Tibial nerve (tissue), 4 donors: ENCODE results near the gene RPTOR. TPM values are rescaled to one million over a fixed set of nuclear protein-coding genes. Genes with fewer than 3 reads are reported as not detected.

ENCODE experiments used
- DNase-seq, 2 donors: peaks; one replicate each; pipeline ENCODE4 v3.0.0-alpha.2; 2019; ENCODE audit warnings: low spot score in 2 of 2
- H3K27ac ChIP-seq, 4 donors: fragments of 200-600 bp; sonication (generic) in 3 of 4; one replicate each; pipeline ENCODE4 v1.5.1; 2017 to 2019; ENCODE audit warnings: mild to moderate bottlenecking in 1 of 4
- H3K27me3 ChIP-seq, 2 donors: fragments of 200-600 bp; sonication (generic) in 1 of 2; one replicate each; pipeline versions ENCODE4 v1.5.1 to v1.6.0; 2017 to 2019
- H3K36me3 ChIP-seq, 3 donors: fragments of 200-600 bp; sonication (generic); one replicate each; pipeline ENCODE4 v1.5.1; 2018 to 2019
- H3K4me1 ChIP-seq, 4 donors: fragments of 200-600 bp; sonication (generic) in 3 of 4; one replicate each; pipeline ENCODE4 v1.5.1; 2017 to 2019
- H3K4me3 ChIP-seq, 4 donors: fragments of 200-600 bp; sonication (generic) in 3 of 4; one replicate each; pipeline ENCODE4 v1.5.1; 2017 to 2019; ENCODE audit warnings: mild to moderate bottlenecking in 1 of 4, moderate library complexity in 1 of 4
- H3K9me3 ChIP-seq, 4 donors: fragments of 200-600 bp; sonication (generic) in 3 of 4; one replicate each; pipeline ENCODE4 v1.5.1; 2017 to 2019
- EP300 ChIP-seq, 2 donors: sonication (generic); formaldehyde crosslinking; IDR thresholded peaks; one replicate each; pipeline ENCODE4 v1.6.1; 2017; ENCODE audit warnings: antibody characterized with exemption in 2 of 2, mild to moderate bottlenecking in 1 of 2
- POLR2A ChIP-seq, 2 donors: fragments of 450-650 bp; IDR thresholded peaks; one replicate each; pipeline ENCODE4 v1.6.1; 2017; ENCODE audit warnings: antibody characterized with exemption in 2 of 2, mild to moderate bottlenecking in 2 of 2, moderate library complexity in 2 of 2
- WGBS, 2 donors: methylation state at CpG; one replicate each; pipeline ENCODE4 v1.1.5; 2018; 5-methylcytosine and 5-hydroxymethylcytosine counted together
- total RNA-seq, 4 donors: library from RNA; depleted of rRNA; stranded (reverse); fragments of >200 nt; gene quantifications; one replicate each; pipeline ENCODE4 v1.1.0, GENCODE V29; 2016
- TF ChIP-seq, protein P1 (sequence below), 5 experiments: fragments of 200-600 bp in 3 of 5; fragments of 450-650 bp in 2 of 5; sonication (generic) in 3 of 5; IDR thresholded peaks; one replicate each; pipeline ENCODE4 v1.5.1; 2016 to 2019; ENCODE audit warnings: antibody characterized with exemption in 5 of 5, mild to moderate bottlenecking in 3 of 5, moderate library complexity in 2 of 5

RPTOR gene
- total RNA-seq, 4 donors from 2014 or later: 34.7 to 56.4 (median 40.1) TPM

- WGBS, 2 donors: 84 to 85% methylated on average over 8 of the region's 8 CpGs
- H3K27me3 ChIP-seq: no peaks in the 10 kb centered on the region
- peaks cover 0 to 39% (median 0%) of the 10 kb centered on the region in 3 donors for H3K36me3 ChIP-seq
- DNase-seq: no peak
- no peak overlapping the region for H3K4me3 ChIP-seq
- TF ChIP-seq EP300 (IDR thresholded peaks at IDR 0.05) (no peak), POLR2A (IDR thresholded peaks at IDR 0.05) (no peak)
- TF ChIP-seq, protein P1, sequence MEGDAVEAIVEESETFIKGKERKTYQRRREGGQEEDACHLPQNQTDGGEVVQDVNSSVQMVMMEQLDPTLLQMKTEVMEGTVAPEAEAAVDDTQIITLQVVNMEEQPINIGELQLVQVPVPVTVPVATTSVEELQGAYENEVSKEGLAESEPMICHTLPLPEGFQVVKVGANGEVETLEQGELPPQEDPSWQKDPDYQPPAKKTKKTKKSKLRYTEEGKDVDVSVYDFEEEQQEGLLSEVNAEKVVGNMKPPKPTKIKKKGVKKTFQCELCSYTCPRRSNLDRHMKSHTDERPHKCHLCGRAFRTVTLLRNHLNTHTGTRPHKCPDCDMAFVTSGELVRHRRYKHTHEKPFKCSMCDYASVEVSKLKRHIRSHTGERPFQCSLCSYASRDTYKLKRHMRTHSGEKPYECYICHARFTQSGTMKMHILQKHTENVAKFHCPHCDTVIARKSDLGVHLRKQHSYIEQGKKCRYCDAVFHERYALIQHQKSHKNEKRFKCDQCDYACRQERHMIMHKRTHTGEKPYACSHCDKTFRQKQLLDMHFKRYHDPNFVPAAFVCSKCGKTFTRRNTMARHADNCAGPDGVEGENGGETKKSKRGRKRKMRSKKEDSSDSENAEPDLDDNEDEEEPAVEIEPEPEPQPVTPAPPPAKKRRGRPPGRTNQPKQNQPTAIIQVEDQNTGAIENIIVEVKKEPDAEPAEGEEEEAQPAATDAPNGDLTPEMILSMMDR (IDR thresholded peaks at IDR 0.05): no peak
- no peak overlapping the region for H3K27ac ChIP-seq
- no peaks in the 10 kb centered on the region for H3K9me3 ChIP-seq
- H3K4me1 ChIP-seq: no peaks in the 10 kb centered on the region
Measured at GRCh38 chr17:80839511-80839941, 294.9 kb downstream of the RPTOR start.

DNA sequence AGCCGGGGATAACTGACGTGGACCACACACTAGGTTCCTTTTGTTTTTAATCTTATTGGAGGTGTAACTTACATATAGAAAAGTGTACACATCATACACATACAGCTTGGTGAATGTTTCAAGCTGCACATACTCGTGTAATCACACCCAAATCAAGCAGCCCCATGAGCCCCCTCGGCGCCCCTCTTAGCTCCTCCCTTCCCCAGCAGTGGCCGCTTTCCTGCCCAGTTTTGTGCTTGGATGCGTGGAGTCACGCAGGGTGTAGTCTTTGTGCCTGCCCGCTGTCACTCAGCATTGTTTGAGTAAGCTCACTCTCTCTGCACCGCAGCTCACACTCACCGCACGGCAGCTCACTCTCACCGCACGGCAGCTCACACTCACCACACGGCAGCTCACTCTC lies 295.3 kb downstream of the RPTOR start:
- H3K36me3 ChIP-seq: peaks cover 0 to 43% (median 0%) of the 10 kb centered on the region in 3 donors
- H3K4me3 ChIP-seq: no peak overlapping the region
- H3K4me1 ChIP-seq: no peaks in the 10 kb centered on the region
- TF ChIP-seq, protein P1 (IDR thresholded peaks at IDR 0.05): no peak
- no peak for TF ChIP-seq EP300 (IDR thresholded peaks at IDR 0.05)
- TF ChIP-seq POLR2A (IDR thresholded peaks at IDR 0.05): no peak
- no peak for DNase-seq
- H3K27me3 ChIP-seq: no peaks in the 10 kb centered on the region
- no peaks in the 10 kb centered on the region for H3K9me3 ChIP-seq
- no peak overlapping the region for H3K27ac ChIP-seq
- WGBS, 2 donors: 84 to 85% methylated on average over 15 of the region's 15 CpGs

GRCh38 chr17:80842456-80843013 lies 297.9 kb downstream of the RPTOR start:
- H3K4me1 ChIP-seq: no peaks in the 10 kb centered on the region
- H3K9me3 ChIP-seq: no peaks in the 10 kb centered on the region
- no peak overlapping the region for H3K27ac ChIP-seq
- H3K27me3 ChIP-seq: no peaks in the 10 kb centered on the region
- H3K36me3 ChIP-seq: peaks cover 0 to 59% (median 5%) of the 10 kb centered on the region in 3 donors
- no peak for DNase-seq
- TF ChIP-seq EP300 (IDR thresholded peaks at IDR 0.05) (no peak), POLR2A (IDR thresholded peaks at IDR 0.05) (no peak)
- TF ChIP-seq, protein P1 (IDR thresholded peaks at IDR 0.05): no peak
- WGBS, 2 donors: 68 to 78% methylated on average over 15 of the region's 15 CpGs
- no peak overlapping the region for H3K4me3 ChIP-seq

DNA sequence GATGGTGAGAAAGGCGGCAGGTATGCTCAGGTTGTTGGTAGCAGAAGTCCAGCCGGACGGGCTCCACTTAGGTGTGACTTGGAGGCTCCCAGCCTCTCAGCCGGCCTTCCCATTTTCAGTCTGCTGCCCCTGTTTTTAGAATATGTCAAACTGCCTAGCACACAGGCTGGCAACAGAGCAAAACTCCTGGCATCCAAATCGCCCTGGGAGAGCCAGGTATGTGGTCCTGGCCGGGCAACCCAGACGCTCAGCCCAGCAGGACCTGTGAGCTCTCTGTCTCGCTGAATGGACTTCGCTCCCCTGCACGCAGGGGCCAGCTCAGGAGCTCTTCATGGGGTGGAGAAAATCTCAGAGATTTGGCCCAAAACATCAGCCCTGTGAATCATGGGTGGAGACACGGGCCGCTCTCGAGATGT lies 299.1 kb downstream of the RPTOR start:
- Histone ChIP-seq H3K27ac (no peak overlapping the region), H3K36me3 (peaks cover 0 to 58% (median 5%) of the 10 kb centered on the region in 3 donors), H3K27me3 (no peaks in the 10 kb centered on the region), H3K4me3 (no peak overlapping the region), H3K4me1 (no peaks in the 10 kb centered on the region), H3K9me3 (no peaks in the 10 kb centered on the region)
- no peak for DNase-seq
- TF ChIP-seq, protein P1 (IDR thresholded peaks at IDR 0.05): no peak
- TF ChIP-seq POLR2A (IDR thresholded peaks at IDR 0.05) (no peak), EP300 (IDR thresholded peaks at IDR 0.05) (no peak)
- 84 to 90% methylated on average over 10 to 11 of the region's 13 CpGs for WGBS, 2 donors

- Histone ChIP-seq H3K4me1 (no peaks in the 10 kb centered on the region), H3K27me3 (no peaks in the 10 kb centered on the region), H3K36me3 (peaks cover 0 to 57% (median 5%) of the 10 kb centered on the region in 3 donors), H3K9me3 (no peaks in the 10 kb centered on the region), H3K4me3 (no peak overlapping the region), H3K27ac (no peak overlapping the region)
- 89 to 91% methylated on average over 25 of the region's 25 CpGs for WGBS, 2 donors
- no peak for DNase-seq
- TF ChIP-seq, protein P1 (IDR thresholded peaks at IDR 0.05): no peak
- no peak for TF ChIP-seq POLR2A (IDR thresholded peaks at IDR 0.05)
Measured at GRCh38 chr17:80844418-80844990, 299.9 kb downstream of the RPTOR start.
